SH-SY5Y (cell line): ENCODE measurements around the gene ACTR5.

Experiments
- GATA2 ChIP-seq: IDR thresholded peaks from 2 replicates; pipeline ENCODE4 v1.6.1; 2011; ENCODE audit warnings: mild to moderate bottlenecking, low read depth, low read length
- GATA3 ChIP-seq: IDR thresholded peaks from 2 replicates; pipeline ENCODE4 v1.6.1; 2011; ENCODE audit warnings: low read depth, mild to moderate bottlenecking, low read length, moderate library complexity

- TF ChIP-seq GATA2 = no peak
- no peak for TF ChIP-seq GATA3
Measured at GRCh38 chr20:38754924-38755323, 6.7 kb downstream of the ACTR5 start.
